Large intestine (tissue), 3 donors: Measurements from ENCODE around the gene PALD1. TPM values are rescaled to one million over a fixed set of nuclear protein-coding genes. Genes with fewer than 3 reads are reported as not detected.

Source experiments
- DNase-seq, 2 donors: peaks; one replicate each; pipeline versions ENCODE4 v3.0.0 to v3.0.0-alpha.2; 2013
- H3K27ac ChIP-seq: one replicate; pipeline ENCODE4 v1.5.1; 2013; ENCODE audit warnings: low read length
- H3K27me3 ChIP-seq: 2 replicates; pipeline ENCODE4 v1.6.1; 2013; ENCODE audit warnings: low read length; ENCODE audit not compliant: control insufficient read depth, insufficient read depth
- H3K36me3 ChIP-seq: 2 replicates; pipeline ENCODE4 v1.6.1; 2013; ENCODE audit warnings: low read length; ENCODE audit not compliant: control insufficient read depth, insufficient read depth
- H3K4me1 ChIP-seq: one replicate; pipeline ENCODE4 v1.6.1; 2013; ENCODE audit warnings: low read length; ENCODE audit not compliant: control insufficient read depth, insufficient read depth
- H3K4me3 ChIP-seq: one replicate; pipeline ENCODE4 v1.5.1; 2013; ENCODE audit warnings: low read length
- H3K9me3 ChIP-seq: one replicate; pipeline ENCODE4 v1.6.1; 2013; ENCODE audit warnings: mild to moderate bottlenecking, low read depth, low read length, moderate library complexity; ENCODE audit not compliant: control insufficient read depth
- WGBS: methylation state at CpG from one replicate; pipeline ENCODE4 v1.1.5; 2013; ENCODE audit warnings: low lambda C conversion rate; ENCODE audit not compliant: insufficient coverage; 5-methylcytosine and 5-hydroxymethylcytosine counted together
- polyA plus RNA-seq: library from polyadenylated mRNA; unstranded; fragments of 120-200 nt; gene quantifications from one replicate; pipeline ENCODE4 v1.2.1, GENCODE V29; 2013

PALD1 gene
- polyA plus RNA-seq, 1 donor, result 6.1 TPM

GRCh38 chr10:70552586-70552985 is 74.0 kb downstream of the PALD1 start:
- Histone ChIP-seq H3K9me3 (no peaks in the 10 kb centered on the region), H3K4me3 (no peak overlapping the region), H3K36me3 (no peaks in the 10 kb centered on the region), H3K4me1 (no peaks in the 10 kb centered on the region), H3K27me3 (no peaks in the 10 kb centered on the region), H3K27ac (peak overlapping the region; percentile 20)
- WGBS, result no CpG with 5 or more reads among the region's 6 CpGs
- no peak for DNase-seq

GRCh38 chr10:70555371-70555770 is 76.8 kb downstream of the PALD1 start:
- H3K4me3 ChIP-seq, result no peak overlapping the region
- no peaks in the 10 kb centered on the region for H3K9me3 ChIP-seq
- no peak for DNase-seq
- no CpG with 5 or more reads among the region's 11 CpGs for WGBS
- H3K4me1 ChIP-seq, result peaks cover 7% of the 10 kb centered on the region
- no peaks in the 10 kb centered on the region for H3K36me3 ChIP-seq
- no peak overlapping the region for H3K27ac ChIP-seq
- H3K27me3 ChIP-seq, result no peaks in the 10 kb centered on the region

- no peak overlapping the region for H3K4me3 ChIP-seq
- H3K4me1 ChIP-seq, result peaks cover 12% of the 10 kb centered on the region
- no peak overlapping the region for H3K27ac ChIP-seq
- H3K9me3 ChIP-seq, result no peaks in the 10 kb centered on the region
- no peak for DNase-seq
- WGBS, result no CpG with 5 or more reads among the region's 11 CpGs
- H3K36me3 ChIP-seq, result no peaks in the 10 kb centered on the region
- no peaks in the 10 kb centered on the region for H3K27me3 ChIP-seq
Observed at GRCh38 chr10:70557086-70557845, 78.7 kb downstream of the PALD1 start.

GRCh38 chr10:70557876-70558275 is 79.3 kb downstream of the PALD1 start:
- Histone ChIP-seq H3K4me1 (peaks cover 16% of the 10 kb centered on the region), H3K9me3 (no peaks in the 10 kb centered on the region), H3K4me3 (no peak overlapping the region), H3K27ac (no peak overlapping the region), H3K36me3 (no peaks in the 10 kb centered on the region), H3K27me3 (no peaks in the 10 kb centered on the region)
- DNase-seq, result no peak
- no CpG with 5 or more reads among the region's 2 CpGs for WGBS

- no CpG with 5 or more reads among the region's 11 CpGs for WGBS
Observed at GRCh38 chr10:70558295-70558694, 79.7 kb downstream of the PALD1 start.

GRCh38 chr10:70558871-70559810 is 80.6 kb downstream of the PALD1 start:
- Histone ChIP-seq H3K9me3 (no peaks in the 10 kb centered on the region), H3K27ac (no peak overlapping the region), H3K27me3 (no peaks in the 10 kb centered on the region), H3K4me3 (no peak overlapping the region), H3K36me3 (no peaks in the 10 kb centered on the region), H3K4me1 (peaks cover 16% of the 10 kb centered on the region)
- no CpG with 5 or more reads among the region's 20 CpGs for WGBS
- DNase-seq, result peak in 1 of 2 donors; percentile 67

More at GRCh38 chr10:70558295-70558694, 79.7 kb downstream of the PALD1 start:
- Histone ChIP-seq H3K27me3 (no peaks in the 10 kb centered on the region), H3K9me3 (no peaks in the 10 kb centered on the region), H3K4me1 (peaks cover 16% of the 10 kb centered on the region), H3K4me3 (no peak overlapping the region), H3K36me3 (no peaks in the 10 kb centered on the region), H3K27ac (no peak overlapping the region)
- no peak for DNase-seq

GRCh38 chr10:70559861-70560260 is 81.3 kb downstream of the PALD1 start:
- Histone ChIP-seq H3K27me3 (no peaks in the 10 kb centered on the region), H3K4me3 (no peak overlapping the region), H3K4me1 (peaks cover 16% of the 10 kb centered on the region), H3K27ac (no peak overlapping the region), H3K36me3 (peaks cover 4% of the 10 kb centered on the region), H3K9me3 (no peaks in the 10 kb centered on the region)
- no peak for DNase-seq
- no CpG with 5 or more reads among the region's 5 CpGs for WGBS

GRCh38 chr10:70560511-70560941 is 82.0 kb downstream of the PALD1 start:
- no peak overlapping the region for H3K4me3 ChIP-seq
- H3K36me3 ChIP-seq, result peaks cover 7% of the 10 kb centered on the region
- H3K27ac ChIP-seq, result no peak overlapping the region
- H3K27me3 ChIP-seq, result no peaks in the 10 kb centered on the region
- no peak for DNase-seq
- no peaks in the 10 kb centered on the region for H3K9me3 ChIP-seq
- peaks cover 16% of the 10 kb centered on the region for H3K4me1 ChIP-seq
- no CpG with 5 or more reads among the region's 14 CpGs for WGBS

- Histone ChIP-seq H3K4me3 (no peak overlapping the region), H3K27ac (no peak overlapping the region), H3K36me3 (peaks cover 7% of the 10 kb centered on the region), H3K4me1 (peaks cover 16% of the 10 kb centered on the region), H3K27me3 (no peaks in the 10 kb centered on the region), H3K9me3 (no peaks in the 10 kb centered on the region)
- no CpG with 5 or more reads among the region's 10 CpGs for WGBS
- DNase-seq, result no peak
Observed at GRCh38 chr10:70561070-70561469, 82.5 kb downstream of the PALD1 start.

- 100% methylated on average over 1 of the region's 6 CpGs for WGBS
Observed at GRCh38 chr10:70561558-70561957, 83.0 kb downstream of the PALD1 start.

More at GRCh38 chr10:70561558-70561957, 83.0 kb downstream of the PALD1 start:
- H3K36me3 ChIP-seq, result peaks cover 7% of the 10 kb centered on the region
- no peak for DNase-seq
- peak overlapping the region; percentile 11 for H3K27ac ChIP-seq
- H3K9me3 ChIP-seq, result no peaks in the 10 kb centered on the region
- H3K4me1 ChIP-seq, result peaks cover 16% of the 10 kb centered on the region
- no peak overlapping the region for H3K4me3 ChIP-seq
- H3K27me3 ChIP-seq, result no peaks in the 10 kb centered on the region
